HG03439 (cell line): ENCODE data around the gene CREB3.
A peak's percentile ranks its signal among the peaks of the same experiment; 100 is the strongest.

Source experiments
- ATAC-seq: cut with Tn5 transposase; IDR thresholded peaks from one replicate; pipeline ENCODE4 v1.9.1; 2021; ENCODE audit warnings: mild to moderate bottlenecking, moderate library complexity; ENCODE audit not compliant: unreplicated experiment

The CREB3 gene, protein sequence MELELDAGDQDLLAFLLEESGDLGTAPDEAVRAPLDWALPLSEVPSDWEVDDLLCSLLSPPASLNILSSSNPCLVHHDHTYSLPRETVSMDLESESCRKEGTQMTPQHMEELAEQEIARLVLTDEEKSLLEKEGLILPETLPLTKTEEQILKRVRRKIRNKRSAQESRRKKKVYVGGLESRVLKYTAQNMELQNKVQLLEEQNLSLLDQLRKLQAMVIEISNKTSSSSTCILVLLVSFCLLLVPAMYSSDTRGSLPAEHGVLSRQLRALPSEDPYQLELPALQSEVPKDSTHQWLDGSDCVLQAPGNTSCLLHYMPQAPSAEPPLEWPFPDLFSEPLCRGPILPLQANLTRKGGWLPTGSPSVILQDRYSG

DNA sequence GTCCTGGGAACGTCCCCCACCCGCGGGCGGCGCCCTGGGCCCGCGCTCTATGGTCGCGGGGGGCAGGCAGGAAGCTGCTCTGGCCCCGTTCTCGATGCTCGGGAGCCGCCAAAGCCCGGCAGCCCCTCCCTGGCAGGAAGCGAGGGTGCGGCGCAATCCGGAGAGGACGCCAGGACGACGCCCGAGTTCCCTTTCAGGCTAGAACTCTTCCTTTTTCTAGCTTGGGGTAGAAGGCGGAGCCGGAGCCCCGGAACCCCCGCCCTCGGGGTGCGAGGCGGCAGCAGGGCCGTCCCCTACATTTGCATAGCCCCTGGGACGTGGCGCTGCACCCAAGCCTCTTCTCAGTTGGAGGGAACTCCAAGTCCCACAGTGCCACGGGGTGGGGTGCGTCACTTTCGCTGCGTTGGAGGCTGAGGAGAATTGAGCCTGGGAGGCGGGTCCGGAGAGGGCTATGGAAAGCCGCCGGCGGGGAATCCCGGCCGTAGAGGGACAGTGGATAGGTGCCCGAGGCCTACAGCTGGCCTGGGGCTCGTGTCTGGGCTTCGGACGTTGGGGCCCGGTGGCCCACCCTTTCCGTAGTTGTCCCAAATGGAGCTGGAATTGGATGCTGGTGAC is at the start of gene CREB3, which contains the start of gene TLN1:
TSS of gene CREB3 (plus strand) at position 482 of the 615 bp plus-strand sequence. CDS start at position 589, 107 bp downstream.
TSS of gene TLN1 (minus strand) at position 11 of the 615 bp plus-strand sequence. CDS start 6,501 bp downstream, outside the sequence.
- peak; percentile 84 for ATAC-seq

DNA sequence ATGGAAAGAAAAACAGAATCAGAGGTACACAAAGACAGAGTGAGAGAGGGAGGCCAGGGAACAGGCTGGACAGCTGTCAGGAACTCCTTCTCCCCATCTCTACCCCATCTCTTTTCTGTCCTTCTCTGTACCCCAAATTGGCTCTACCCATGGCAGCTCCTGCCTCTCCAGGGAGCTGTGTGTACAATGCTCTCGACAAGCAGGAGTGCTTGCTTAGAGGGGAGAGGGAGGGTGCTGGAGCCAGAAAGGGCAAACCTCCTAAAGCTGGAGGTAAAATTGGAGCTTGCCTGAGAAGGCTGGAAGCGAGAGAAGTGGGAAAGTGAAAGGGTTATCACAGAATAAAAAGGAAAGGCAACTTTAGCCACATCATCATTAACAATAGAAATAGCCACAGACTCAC is 49.1 kb upstream of the CREB3 start:
- ATAC-seq, result no peak

DNA sequence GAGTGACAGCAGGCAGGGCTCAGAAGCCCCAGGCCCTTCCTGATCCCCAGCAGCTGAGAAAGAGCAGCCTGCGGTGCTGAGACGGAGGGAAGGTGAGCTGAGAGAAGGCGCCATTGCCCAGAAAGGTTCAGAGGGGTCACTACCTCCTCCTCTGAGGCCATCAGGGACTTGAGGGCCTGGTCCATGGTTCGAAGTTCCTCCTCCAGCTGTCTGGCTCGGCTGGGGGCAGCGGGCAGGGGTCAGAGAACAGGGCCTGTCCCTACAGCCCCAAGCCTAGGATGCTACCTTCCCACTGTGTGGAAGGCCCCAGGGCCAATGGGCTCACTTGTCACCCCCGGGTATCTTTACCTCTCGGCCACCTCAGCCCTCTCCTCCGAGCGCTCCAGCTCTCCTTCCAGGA is 47.5 kb upstream of the CREB3 start:
- ATAC-seq, result no peak

DNA sequence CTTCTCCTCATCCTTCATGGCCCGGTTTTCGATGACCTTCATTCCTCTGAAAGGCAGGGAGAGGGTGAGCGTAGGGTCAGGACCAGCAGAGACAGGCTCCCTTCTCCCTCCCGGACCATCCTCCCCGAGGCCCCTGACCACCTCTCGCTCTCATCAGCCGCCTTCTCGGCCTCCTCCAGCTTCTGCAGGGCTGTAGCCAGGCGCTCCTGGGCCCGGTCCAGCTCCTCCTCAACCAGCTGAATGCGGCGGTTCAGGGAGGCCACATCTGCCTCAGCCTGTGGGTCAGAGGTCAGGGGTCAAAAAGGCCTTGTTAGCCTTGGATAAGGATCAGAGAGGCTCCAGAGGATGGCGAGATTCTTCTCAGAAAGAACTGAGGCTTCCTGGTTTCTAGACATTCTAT is 47.0 kb upstream of the CREB3 start:
- no peak for ATAC-seq

DNA sequence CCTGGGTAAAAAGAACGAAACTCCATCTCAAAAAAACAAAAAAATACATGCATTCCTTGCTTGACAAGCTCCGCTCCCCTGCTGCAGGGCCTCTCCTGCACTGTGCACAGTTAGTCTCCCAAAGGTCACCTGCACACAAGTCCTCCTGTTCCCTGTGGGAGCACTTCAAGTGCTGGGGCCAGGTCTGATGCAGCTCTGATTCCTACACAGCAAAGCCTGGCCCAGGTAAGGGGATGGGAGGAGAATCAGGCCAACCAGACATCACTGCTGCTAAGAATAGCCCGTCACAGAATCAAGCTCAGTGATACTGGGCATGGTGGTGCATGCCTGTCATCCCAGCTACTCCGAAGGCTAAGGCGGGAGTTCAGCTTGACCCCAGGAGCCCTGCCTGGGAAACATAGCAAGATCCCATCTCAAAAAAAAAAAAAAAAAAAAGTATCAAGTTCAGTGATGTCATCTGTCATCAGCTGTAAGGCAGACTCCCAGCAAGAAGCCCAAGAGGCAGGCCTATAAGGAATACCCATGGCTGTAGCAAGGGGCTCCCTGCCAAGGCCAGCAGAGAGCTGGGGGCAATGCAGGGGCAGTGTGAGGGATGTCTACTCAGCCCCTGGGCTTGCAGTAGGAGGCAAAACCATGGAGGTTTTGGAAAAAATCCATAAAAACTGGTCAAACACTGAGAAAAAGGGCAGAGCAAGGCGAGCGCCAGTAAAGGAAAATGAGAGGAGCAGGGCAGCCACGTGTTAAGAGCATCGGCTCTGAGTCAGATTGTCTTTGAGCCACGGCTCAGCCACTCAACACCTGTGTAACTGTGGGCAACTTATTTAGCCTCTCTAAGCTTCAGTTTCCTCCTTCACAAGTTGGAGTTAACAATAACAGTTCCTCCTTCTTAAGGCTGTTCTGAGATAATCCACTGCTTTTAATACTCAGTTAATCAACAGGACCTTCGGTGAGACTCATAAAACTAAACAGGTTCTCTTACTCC is 46.0 kb upstream of the CREB3 start:
- ATAC-seq, result no peak

DNA sequence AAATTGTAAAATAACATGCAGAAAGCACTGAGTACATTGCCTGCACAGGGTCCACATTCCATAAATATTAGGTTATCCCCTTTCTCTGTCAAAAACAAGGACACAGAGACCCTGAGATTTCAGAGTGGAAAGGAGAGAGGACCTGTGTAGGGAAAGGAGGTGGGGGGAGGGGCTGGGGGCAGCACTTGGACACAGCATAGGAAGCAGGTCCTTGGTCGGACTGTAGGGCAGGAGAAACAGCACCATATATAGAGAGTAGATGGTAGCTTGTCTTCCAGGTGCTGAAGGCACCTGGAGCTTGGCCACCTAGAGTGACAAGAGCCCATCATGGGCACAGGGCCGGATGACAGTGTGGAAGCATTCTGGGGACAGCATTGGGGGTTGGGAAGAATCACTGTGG is 45.2 kb upstream of the CREB3 start:
- no peak for ATAC-seq

DNA sequence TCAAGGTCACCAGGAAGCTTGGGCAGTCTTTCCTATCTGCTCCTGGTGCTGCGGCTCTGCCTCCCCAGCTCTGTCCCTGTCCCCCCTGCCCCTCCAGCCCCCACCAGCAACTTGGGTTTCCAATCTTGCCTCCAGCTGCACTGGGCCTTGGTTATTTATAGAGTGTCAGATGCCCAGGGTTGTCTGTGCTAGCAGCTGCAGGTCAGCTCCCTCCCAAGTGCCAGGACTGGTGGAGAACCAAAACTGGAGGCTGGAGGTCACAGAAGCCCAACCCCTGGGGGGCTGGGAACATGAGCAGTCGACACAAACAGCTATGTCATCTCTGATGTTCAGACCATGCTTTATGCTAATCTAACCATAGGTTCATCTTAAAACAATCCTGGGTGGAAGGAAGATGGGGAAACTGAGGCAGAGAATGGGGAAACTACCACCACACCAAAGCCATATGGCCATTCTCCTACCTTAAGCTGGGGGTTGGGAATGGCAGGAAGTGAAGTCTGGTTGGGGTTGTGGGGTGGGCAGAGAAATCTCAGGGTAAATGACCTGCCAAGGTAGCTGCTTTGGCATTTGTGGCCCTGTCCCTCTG is 44.4 kb upstream of the CREB3 start:
- no peak for ATAC-seq

DNA sequence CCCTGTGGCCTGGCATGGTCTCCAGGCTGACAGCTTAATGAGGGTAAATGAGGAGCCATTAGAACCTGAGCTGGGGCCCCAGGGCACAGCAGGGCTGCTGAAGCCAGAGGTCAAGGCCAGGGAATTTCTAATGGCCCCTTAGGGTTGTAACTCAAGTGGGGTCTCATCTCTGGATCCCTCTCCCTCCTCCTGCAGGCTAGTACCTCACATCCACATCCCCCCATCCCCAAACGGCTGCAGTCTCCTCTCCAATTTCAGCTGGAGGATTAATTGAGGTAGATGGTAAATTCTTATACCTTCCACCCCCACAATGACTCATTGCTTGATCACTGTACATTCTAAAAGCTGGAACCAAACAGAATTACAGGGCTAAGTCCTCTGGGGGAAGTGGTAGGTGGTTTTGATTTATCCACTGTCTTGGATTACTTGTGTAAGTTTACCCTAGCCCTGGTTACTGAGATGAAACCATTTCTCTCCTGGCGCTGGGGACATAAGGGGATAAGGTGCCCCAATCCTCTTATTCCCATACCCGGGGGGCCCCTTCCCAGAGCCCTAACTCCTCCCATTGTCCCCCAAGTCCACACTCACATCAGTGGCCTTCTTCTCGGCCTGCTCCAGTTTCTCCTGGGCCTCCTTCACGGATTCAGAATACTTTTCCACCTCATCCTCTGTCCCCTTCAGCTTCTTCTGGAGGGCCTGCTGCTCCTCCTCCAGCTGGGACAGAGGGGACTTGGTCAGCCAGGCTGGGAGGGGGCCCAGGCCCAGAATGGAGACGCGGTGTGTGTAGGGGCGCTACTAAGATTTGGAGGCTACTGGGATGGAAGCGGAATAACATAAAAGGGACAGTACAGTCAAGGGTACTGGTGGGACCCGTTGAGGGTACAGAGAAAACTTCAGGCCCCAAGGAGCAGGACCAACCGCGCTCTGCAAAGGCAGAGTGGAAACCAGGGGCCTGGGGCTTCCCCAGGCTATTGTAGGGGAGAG is 43.6 kb upstream of the CREB3 start:
- ATAC-seq, result no peak

DNA sequence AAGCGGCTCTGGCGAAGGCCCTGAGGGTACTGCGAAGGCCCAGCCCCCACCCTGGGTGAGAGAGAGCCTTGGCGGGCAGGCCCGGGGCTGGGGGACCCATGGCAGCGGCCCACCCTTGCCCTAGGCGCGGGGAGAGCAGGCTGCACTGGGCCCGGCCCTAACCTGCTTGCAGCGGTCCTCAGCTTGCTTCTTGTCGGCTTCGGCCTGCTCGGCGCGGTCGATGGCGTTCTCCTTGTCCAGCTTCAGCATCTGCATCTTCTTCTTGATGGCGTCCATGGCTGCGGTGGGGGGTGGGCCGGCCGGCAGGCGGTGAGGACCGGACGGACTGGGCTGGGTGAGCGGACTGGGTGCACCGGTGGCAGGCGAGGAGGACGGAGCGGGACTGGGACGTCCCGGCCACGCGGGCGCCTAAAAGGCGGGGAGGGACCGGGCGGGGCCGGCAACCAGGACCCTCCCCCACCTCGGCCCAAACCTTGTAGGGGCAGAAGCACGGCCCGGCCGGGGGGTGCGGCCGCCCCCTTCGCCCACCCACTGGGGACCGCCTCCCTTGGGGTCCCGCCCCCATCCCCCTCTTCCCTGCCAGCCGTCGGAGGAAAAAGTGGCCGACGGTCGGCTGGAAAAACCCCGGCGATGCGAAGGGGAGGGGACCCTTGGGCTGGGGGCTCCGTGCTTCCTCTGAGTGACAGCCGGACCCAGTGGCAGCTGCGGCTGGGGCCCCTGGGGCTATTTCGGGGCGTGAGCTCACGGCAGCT is 42.7 kb upstream of the CREB3 start, which contains the start of gene TPM2:
TSS of gene TPM2 (minus strand) at position 384 of the 752 bp plus-strand sequence. CDS start at position 276, 108 bp downstream.
- ATAC-seq, result no peak

DNA sequence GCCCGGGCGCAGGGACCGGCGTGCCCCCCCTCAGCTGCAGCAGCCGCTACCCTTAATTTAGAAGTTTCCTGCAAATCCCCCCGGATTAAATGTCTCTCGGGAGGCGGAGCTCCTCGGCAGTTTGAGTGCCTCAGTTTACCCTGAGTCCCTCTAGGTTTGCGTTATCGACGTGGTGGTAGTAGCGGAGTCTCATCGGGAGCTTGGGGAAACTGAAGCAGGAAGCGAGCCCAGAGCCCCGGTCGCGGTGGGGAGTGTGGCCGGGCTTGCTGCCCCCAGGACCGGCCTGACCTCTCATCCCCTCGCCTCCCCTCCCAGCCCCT is 42.2 kb upstream of the CREB3 start:
- ATAC-seq, result no peak

DNA sequence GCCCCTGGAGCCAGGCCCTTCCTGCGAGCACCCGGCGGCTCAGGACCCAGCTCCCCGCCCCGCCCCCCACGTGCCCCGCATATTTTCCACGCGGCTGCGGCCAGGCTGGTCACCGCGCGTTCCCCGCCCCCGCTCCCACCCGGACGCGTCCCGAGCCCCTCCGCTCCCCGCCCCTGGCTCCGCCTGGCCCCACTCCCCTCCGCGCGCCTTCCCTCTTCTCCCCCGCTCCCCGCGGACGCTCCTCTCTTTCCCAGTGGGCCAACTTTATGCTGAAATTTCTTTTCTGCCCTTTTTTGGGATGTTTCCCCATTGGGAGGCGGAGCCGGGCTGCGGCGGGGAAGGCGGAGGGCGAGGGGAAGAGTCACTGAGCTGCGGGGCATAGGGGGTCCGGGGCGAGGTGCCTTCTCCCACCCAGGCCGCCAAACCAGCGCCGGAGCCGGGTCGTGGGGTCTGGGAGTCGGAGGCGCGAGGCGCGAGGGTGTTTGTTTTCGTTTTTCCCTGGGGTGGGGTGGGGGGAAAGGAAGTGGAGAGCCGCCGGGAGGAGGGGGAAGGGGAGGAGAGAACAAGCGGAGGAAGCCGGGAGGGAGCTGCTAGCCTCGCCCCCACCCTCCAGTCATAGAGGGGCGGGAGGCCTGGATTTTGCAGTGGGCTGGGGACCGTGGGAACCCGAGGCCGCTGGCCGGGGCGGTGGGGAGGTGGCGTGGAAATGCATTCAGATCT is 41.7 kb upstream of the CREB3 start:
- ATAC-seq, result no peak

DNA sequence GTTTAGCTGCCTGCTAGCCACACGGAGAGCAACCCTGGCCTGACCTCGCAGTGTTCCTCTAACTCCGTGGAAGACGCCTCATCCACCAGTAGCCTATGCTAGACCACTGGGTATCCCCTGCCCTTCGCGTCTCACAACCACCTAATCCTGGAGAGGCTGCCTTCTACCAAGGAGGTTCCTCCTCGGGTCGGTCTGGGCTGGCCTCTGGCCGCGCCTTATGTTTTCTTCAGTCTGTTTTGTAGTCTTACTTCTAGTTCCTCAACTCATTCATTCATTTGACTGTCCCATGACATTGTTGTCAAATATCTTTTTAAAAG is 41.2 kb upstream of the CREB3 start:
- ATAC-seq, result no peak

DNA sequence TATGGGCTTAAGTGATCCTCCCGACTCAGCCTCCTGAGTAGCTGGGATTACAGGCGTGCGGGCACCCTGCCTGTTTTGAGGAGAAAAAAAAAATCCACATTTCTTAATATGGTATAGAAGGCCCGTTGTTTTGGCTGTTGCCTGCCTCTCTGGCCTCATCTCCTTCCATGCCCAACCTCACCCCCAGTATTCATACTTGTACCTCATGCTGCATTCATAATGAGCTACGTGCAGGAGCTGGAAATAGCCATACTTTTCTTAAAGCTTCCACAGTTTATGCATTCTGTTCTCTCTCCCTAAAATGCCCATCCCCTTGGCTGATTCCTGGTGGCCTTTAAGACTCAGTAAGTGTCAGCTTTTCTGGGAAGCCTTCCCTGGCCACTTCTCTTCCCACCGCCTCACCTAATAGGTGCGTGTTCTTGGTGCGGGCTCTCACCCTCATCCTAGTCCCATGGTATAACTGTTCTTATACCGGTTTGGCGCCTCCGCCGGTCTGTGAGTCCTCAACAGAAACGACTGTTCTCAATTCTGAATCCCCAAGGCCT is 40.6 kb upstream of the CREB3 start:
- no peak for ATAC-seq

DNA sequence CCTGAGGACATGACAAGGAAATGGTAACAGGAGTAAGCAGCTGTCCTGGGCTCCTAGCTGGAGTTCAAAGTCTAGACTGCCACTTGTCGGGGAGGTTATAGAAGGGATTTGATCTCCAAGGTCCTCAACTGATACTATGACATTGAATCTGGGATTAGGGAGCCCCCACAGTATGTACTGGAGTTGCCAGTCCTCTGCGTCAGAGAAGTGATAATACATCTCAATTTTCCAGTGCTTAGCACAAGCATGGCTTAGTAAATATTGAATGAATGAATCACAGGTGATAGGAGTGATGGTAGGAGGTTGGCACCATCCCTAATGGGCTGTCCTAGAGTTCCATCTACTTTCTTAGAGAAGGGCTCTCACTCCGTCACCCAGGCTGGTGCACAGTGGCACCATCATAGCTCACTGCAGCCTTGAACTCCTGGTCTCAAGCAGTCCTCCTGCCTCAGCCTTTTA is 36.5 kb upstream of the CREB3 start:
- no peak for ATAC-seq

DNA sequence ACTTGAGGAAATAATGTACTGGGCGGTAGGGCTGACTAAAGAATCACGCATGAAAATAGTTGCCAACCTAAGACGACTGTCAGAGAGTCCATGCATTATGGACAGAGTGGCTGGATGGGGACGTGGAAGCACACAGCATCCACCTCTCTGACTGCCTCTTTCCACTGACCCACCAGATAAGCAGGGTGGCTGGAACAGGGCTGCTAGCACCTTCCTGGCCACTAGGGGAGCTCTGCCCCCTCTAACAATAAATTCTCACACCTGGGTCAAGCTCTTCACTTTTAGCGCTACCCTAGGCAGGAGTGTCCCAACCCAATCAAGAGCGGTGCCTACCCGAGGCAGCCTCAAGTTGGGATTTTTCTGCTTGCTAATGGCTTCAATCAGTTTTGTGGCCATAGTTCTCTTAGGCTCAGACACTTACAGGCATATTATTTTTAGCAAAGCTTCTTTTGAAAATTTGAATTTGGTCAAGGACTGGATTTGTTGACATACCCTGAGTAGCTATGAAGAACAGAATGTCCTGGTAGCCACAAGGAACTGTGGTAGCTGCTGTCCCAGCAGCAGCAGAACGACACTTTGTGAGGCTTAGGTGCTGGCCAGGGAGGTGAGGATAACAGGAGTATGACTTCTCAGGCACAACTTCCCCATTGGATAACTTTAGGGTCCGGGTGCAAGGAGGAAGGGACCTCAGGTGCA is 35.8 kb upstream of the CREB3 start:
- peak; percentile 59 for ATAC-seq

DNA sequence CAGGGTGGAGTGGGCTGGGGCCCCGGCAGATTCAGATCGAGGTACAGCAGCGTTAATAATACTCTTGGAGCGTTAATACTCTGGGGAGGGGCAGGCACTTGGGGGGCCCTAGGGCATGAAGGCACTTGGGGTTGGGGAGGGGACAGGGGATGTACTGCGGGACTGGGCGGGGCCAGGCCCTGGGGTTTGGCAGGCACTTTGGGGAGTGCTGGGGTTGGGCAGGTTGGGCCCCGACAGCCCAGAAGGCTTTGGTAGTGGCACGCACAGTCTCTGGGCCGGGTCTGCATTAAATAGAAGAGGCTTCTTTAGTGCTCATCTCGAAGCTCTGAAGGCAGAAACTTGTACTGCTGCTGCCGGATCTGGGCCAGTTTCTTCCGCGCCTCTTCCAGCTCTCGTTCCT is 35.0 kb upstream of the CREB3 start:
- no peak for ATAC-seq

DNA sequence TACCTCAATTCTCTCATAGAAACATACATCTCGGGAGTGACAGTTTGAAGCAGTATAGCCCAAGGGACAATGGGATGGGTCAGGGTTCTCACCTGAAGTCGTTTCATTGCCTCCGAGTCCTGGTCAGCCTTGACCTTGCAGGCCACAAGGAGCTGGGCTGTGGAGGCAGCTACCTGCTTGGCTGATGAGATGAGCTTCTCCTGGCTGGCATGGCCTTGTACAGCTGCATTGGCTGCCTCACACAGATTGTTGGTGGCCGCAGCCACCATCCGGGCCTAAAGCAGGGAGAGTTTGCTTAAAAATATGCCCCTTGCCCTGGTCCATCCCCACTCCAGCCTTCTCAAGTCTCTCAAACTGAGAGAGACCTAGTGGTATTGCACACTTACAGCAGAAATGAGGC is 34.2 kb upstream of the CREB3 start:
- ATAC-seq, result no peak

DNA sequence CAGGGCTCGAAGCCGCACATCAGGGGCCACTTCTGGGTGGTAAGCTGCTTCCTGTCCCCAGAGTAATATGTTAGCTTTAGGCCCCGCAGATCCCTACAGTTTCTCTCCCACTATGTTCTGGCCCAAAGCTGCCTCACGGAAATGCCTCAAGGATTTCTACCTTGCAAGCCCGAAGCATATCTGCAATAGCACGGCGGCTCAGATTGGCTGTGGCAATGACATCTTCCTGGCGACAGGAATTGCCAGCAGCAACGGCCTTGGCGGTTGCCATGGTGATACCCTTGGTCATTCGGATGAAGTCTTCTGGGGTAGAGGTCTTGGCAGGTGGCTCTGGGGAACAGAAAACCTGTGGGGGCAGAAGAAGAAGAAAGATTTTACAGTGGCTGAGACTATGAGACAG is 32.4 kb upstream of the CREB3 start:
- ATAC-seq, result no peak
